Ovary (tissue), 9 donors: ENCODE data around the gene SLC23A3. TPM values are rescaled to one million over a fixed set of nuclear protein-coding genes. Genes with fewer than 3 reads are reported as not detected.

Experiments
- DNase-seq, 5 donors: peaks; one replicate each; pipeline ENCODE4 v3.0.0-alpha.2; 2019 to 2020
- H3K27ac ChIP-seq, 2 donors: fragments of 200-600 bp; one replicate each; pipeline versions ENCODE4 v1.5.1 to v1.8.0; 2019 to 2022
- H3K27me3 ChIP-seq: fragments of 200-600 bp; one replicate; pipeline ENCODE4 v1.8.0; 2022
- H3K36me3 ChIP-seq: fragments of 200-600 bp; sonication (generic); one replicate; pipeline ENCODE4 v1.5.1; 2019
- H3K4me1 ChIP-seq: one replicate; pipeline ENCODE4 v1.8.1; 2013; ENCODE audit warnings: mild to moderate bottlenecking, moderate library complexity; ENCODE audit not compliant: insufficient read depth
- H3K4me3 ChIP-seq: fragments of 200-600 bp; sonication (generic); one replicate; pipeline ENCODE4 v1.5.1; 2017
- H3K9me3 ChIP-seq, 2 donors: fragments of 200-600 bp in 1 of 2; sonication (generic) in 1 of 2; one replicate each; pipeline versions ENCODE4 v1.5.1 to v1.8.1; 2013 to 2019; ENCODE audit warnings: mild to moderate bottlenecking in 1 of 2, moderate library complexity in 1 of 2
- CTCF ChIP-seq, 3 donors: fragments of 450-650 bp in 2 of 3; fragments of 200-600 bp in 1 of 3; IDR thresholded peaks; one replicate each; pipeline versions ENCODE4 v1.5.1 to v1.8.0; 2016 to 2022; ENCODE audit warnings: antibody characterized with exemption in 3 of 3, mild to moderate bottlenecking in 1 of 3
- EP300 ChIP-seq: sonication (generic); formaldehyde crosslinking; IDR thresholded peaks from one replicate; pipeline ENCODE4 v1.6.1; 2017; ENCODE audit warnings: antibody characterized with exemption
- POLR2A ChIP-seq: fragments of 450-650 bp; IDR thresholded peaks from one replicate; pipeline ENCODE4 v1.6.1; 2017; ENCODE audit warnings: antibody characterized with exemption, mild to moderate bottlenecking, moderate library complexity
- WGBS, 3 donors: extraction: QIAGEN DNeasy Blood & Tissue Kit in 1 of 3; methylation state at CpG; one replicate each; pipeline versions ENCODE4 v1.1.5 to v1.1.7; 2013 to 2017; 5-methylcytosine and 5-hydroxymethylcytosine counted together
- intact Hi-C, 4 donors: fragments of 100-400 bp; cut with DNase I; formaldehyde crosslinking; loops; one replicate each; pipeline versions ENCODE4 v1.11.0 to v1.15.1; 2022 to 2023
- polyA plus RNA-seq, 2 donors: library from polyadenylated mRNA; stranded (reverse); fragments of 200-250 nt in 1 of 2; fragments of 350-450 nt in 1 of 2; fragmentation: Illumina TruSeq in 1 of 2; extraction: RNeasy Lipid Tissue Mini Kit (QIAGEN cat#74804) in 1 of 2; gene quantifications; one replicate each; pipeline ENCODE4 v1.2.3, GENCODE V29; 2013 to 2014
- total RNA-seq, 7 donors: library from RNA; depleted of rRNA in 2 of 7; stranded (reverse); fragments of >200 nt in 2 of 7; fragmentation: NEBNext Ultra II Directional in 3 of 7; extraction: Animal tissue kit (Norgen Biotek cat#: 25700) in 3 of 7; gene quantifications; one replicate each; pipeline versions ENCODE4 v1.1.0 to v1.2.4, GENCODE V29; 2016 to 2023
- donor health status: DM: no; HTN: no; CAD: no; lungs with moderate emphysema.
- donor health status: DM: no; HTN: no; CAD: no.
- donor health status: Bipolar disorder and iron deficiency.
- donor health status: DM: yes; HTN: yes; CAD: no.
- donor health status: DM: no; HTN: no; CAD: no.
- donor health status: DM: yes; HTN: yes; CAD: no.

The SLC23A3 gene
- total and polyA plus RNA-seq, 9 donors: 0.81 to 4.5 (median 1.3) TPM

- 84 to 90% (median 88%) methylated on average over 6 of the region's 6 CpGs for WGBS, 3 donors
- TF ChIP-seq EP300 (no peak), CTCF (IDR thresholded peaks at IDR 0.05) (no peak), POLR2A (no peak)
- H3K4me3 ChIP-seq: no peak overlapping the region
- no peaks in the 10 kb centered on the region for H3K9me3 ChIP-seq
- no peaks in the 10 kb centered on the region for H3K27me3 ChIP-seq
- no peaks in the 10 kb centered on the region for H3K36me3 ChIP-seq
- peaks cover 6% of the 10 kb centered on the region for H3K4me1 ChIP-seq
- no peak overlapping the region for H3K27ac ChIP-seq
- intact Hi-C loops: loop anchor here in 1 of 4 donors (10.0 kb wide), 1 partner anchor 1158 kb away; no protein-coding TSS in a partner anchor
- DNase-seq: no peak
Observed at GRCh38 chr2:219173176-219173575, 3.3 kb upstream of the SLC23A3 start.

GRCh38 chr2:219172231-219173154 is 2.7 kb upstream of the SLC23A3 start:
- no peak for DNase-seq

GRCh38 chr2:219171231-219171651 is 1.4 kb upstream of the SLC23A3 start:
- Histone ChIP-seq H3K27me3 (no peaks in the 10 kb centered on the region), H3K4me1 (peaks cover 6% of the 10 kb centered on the region), H3K27ac (peak overlapping the region; percentile 22 to 71), H3K36me3 (no peaks in the 10 kb centered on the region), H3K9me3 (no peaks in the 10 kb centered on the region), H3K4me3 (no peak overlapping the region)
- 11 to 24% (median 15%) methylated on average over 6 of the region's 6 CpGs for WGBS, 3 donors
- intact Hi-C loops: loop anchor here in 1 of 4 donors (10.0 kb wide), 1 partner anchor 1156 kb away; no protein-coding TSS in a partner anchor
- peak; percentile 61 to 76 (median 72) for DNase-seq
- TF ChIP-seq CTCF (IDR thresholded peaks at IDR 0.05) (peak; percentile 57 to 72 (median 61)), EP300 (no peak)

More at GRCh38 chr2:219172231-219173154, 2.7 kb upstream of the SLC23A3 start:
- H3K27me3 ChIP-seq: no peaks in the 10 kb centered on the region
- H3K9me3 ChIP-seq: no peaks in the 10 kb centered on the region
- no peak overlapping the region for H3K4me3 ChIP-seq
- intact Hi-C loops: loop anchor here in 1 of 4 donors (10.0 kb wide), 1 partner anchor 1158 kb away; no protein-coding TSS in a partner anchor
- no peaks in the 10 kb centered on the region for H3K36me3 ChIP-seq
- H3K4me1 ChIP-seq: peaks cover 6% of the 10 kb centered on the region
- H3K27ac ChIP-seq: no peak overlapping the region
- 76 to 89% (median 78%) methylated on average over 16 of the region's 16 CpGs for WGBS, 3 donors
- no peak for TF ChIP-seq POLR2A
- TF ChIP-seq CTCF (IDR thresholded peaks at IDR 0.05): no peak
- no peak for TF ChIP-seq EP300

- no peaks in the 10 kb centered on the region for H3K27me3 ChIP-seq
- no peaks in the 10 kb centered on the region for H3K36me3 ChIP-seq
- no peak overlapping the region for H3K4me3 ChIP-seq
- DNase-seq: peak in 1 of 5 donors; percentile 49
- intact Hi-C loops: loop anchor here in 3 of 4 donors (5.0 to 10.0 kb wide), 3 partner anchors 123 to 366 kb away; partner anchors contain the start of gene DNPEP (in 1 of the 3)
- peak overlapping the region in 1 of 2 donors; percentile 54 for H3K27ac ChIP-seq
- H3K4me1 ChIP-seq: peaks cover 6% of the 10 kb centered on the region
- no peak for TF ChIP-seq POLR2A
- TF ChIP-seq EP300: no peak
- no peak for TF ChIP-seq CTCF (IDR thresholded peaks at IDR 0.05)
- no peaks in the 10 kb centered on the region for H3K9me3 ChIP-seq
Observed at GRCh38 chr2:219168932-219169331, 897 bp downstream of the SLC23A3 start.
